HL-60 (cell line): ENCODE measurements around the gene GABPA.

ENCODE experiments used
- DNase-seq, 2 experiments: peaks; one replicate each; pipeline ENCODE4 v3.0.0-alpha.2; 2010 to 2020; ENCODE audit warnings: low read depth in 1 of 2, low spot score in 1 of 2
- H3K27ac ChIP-seq: fragments of 250-450 bp; sonication (Bioruptor Pico); replicated peaks from 2 replicates; pipeline ENCODE4 v1.5.1; 2020; ENCODE audit warnings: mild to moderate bottlenecking, moderate library complexity
- H3K27me3 ChIP-seq: fragments of 250-450 bp; sonication (Bioruptor Pico); 2 replicates; pipeline ENCODE4 v1.5.1; 2021; ENCODE audit warnings: mild to moderate bottlenecking, moderate library complexity; ENCODE audit not compliant: insufficient read depth, poor library complexity, severe bottlenecking
- H3K4me3 ChIP-seq: replicated peaks from 2 replicates; pipeline ENCODE4 v1.5.1; 2011; ENCODE audit warnings: mild to moderate bottlenecking, control low read depth, low read length; ENCODE audit not compliant: insufficient read depth
- CTCF ChIP-seq: IDR thresholded peaks from one replicate; pipeline ENCODE4 v1.5.1; 2011; ENCODE audit warnings: low read length, control low read depth, inconsistent platforms; ENCODE audit not compliant: insufficient read depth
- GABPA ChIP-seq: IDR thresholded peaks from 2 replicates; pipeline ENCODE4 v1.6.1; 2012; ENCODE audit warnings: low read depth
- POLR2AphosphoS5 ChIP-seq: IDR thresholded peaks from 2 replicates; pipeline ENCODE4 v1.6.1; 2012; ENCODE audit warnings: low read depth
- REST ChIP-seq: IDR thresholded peaks from 2 replicates; pipeline ENCODE4 v1.6.1; 2012; ENCODE audit warnings: low read depth; ENCODE audit not compliant: insufficient replicate concordance
- SPI1 ChIP-seq: IDR thresholded peaks from 2 replicates; pipeline ENCODE4 v1.6.1; 2012; ENCODE audit warnings: low read depth, mild to moderate bottlenecking, borderline replicate concordance

Gene GABPA

GRCh38 chr21:25756190-25756932 is 21.6 kb downstream of the GABPA start:
- H3K4me3 ChIP-seq: no peak overlapping the region
- TF ChIP-seq REST: no peak
- TF ChIP-seq POLR2AphosphoS5: no peak
- no peak for TF ChIP-seq CTCF
- no peak for TF ChIP-seq GABPA
- no peak for TF ChIP-seq SPI1
- H3K27me3 ChIP-seq: no peaks in the 10 kb centered on the region
- no peak for DNase-seq
- H3K27ac ChIP-seq: no peak overlapping the region

- Histone ChIP-seq H3K27me3 (no peaks in the 10 kb centered on the region), H3K4me3 (no peak overlapping the region)
- TF ChIP-seq CTCF (no peak), SPI1 (no peak), GABPA (no peak), POLR2AphosphoS5 (no peak), REST (no peak)
Observed at GRCh38 chr21:25757531-25757930, 22.8 kb downstream of the GABPA start.

GRCh38 chr21:25759573-25759972 is 24.8 kb downstream of the GABPA start:
- TF ChIP-seq GABPA (no peak), POLR2AphosphoS5 (no peak), CTCF (no peak), REST (no peak), SPI1 (no peak)
- no peaks in the 10 kb centered on the region for H3K27me3 ChIP-seq
- no peak overlapping the region for H3K27ac ChIP-seq
- H3K4me3 ChIP-seq: no peak overlapping the region
- DNase-seq: no peak

More at GRCh38 chr21:25757531-25757930, 22.8 kb downstream of the GABPA start:
- DNase-seq: no peak
- no peak overlapping the region for H3K27ac ChIP-seq
